Fibroblast of gingiva (primary cell): ENCODE data around the gene LRFN4.

Experiments used
- DNase-seq: peaks from one replicate; pipeline ENCODE4 v3.0.0-alpha.2; 2011; ENCODE audit warnings: low read depth

LRFN4 gene

DNA sequence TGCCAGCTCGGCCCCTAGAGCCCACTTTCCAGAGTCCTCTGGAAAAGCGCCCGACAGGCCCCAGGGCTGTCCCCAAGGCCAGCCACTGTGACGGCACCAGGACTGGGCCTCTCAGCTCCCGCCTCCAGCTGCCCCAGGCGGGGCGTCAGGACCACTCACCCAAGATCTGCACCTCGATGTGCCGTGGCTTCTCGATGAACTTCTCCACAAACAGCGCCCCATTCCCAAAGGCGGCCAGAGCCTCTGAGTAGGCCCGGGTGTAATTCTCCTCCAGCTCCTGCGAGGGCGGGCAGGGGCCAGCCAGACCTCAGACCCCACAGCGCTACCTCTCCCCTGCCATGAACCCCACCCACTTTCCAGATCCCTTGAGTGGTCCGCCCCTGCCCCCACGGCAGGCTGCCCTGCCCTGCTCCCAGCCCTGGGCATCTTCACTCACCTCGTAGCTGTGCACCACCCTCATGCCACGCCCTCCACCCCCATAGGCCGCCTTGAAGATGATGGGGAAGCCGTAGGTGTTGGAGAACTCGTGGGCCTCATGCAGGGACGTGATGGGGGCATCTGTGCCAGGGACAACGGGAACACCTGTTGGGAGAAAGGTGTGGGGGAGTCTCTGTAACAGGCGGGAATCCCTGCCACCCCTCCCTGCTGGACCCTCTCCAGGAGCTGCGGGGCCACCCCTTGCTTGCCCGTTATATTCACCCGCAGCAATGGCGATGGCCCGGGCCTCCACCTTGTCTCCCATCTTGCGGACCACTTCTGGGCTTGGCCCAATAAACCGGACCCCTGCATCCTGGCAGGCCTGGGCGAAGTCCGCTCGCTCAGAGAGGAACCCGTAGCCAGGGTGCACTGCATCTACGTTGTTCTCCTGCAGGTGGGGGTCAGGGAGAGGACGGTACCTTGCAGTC lies 14.0 kb downstream of the LRFN4 start:
- no peak for DNase-seq

- DNase-seq, result no peak
Observed at GRCh38 chr11:66871521-66871901, 14.6 kb downstream of the LRFN4 start.

GRCh38 chr11:66874232-66874631 lies 17.4 kb downstream of the LRFN4 start:
- DNase-seq, result no peak

- no peak for DNase-seq
Observed at GRCh38 chr11:66875378-66875777, 18.5 kb downstream of the LRFN4 start.

- no peak for DNase-seq
Observed at GRCh38 chr11:66877588-66878385, 20.9 kb downstream of the LRFN4 start.

DNA sequence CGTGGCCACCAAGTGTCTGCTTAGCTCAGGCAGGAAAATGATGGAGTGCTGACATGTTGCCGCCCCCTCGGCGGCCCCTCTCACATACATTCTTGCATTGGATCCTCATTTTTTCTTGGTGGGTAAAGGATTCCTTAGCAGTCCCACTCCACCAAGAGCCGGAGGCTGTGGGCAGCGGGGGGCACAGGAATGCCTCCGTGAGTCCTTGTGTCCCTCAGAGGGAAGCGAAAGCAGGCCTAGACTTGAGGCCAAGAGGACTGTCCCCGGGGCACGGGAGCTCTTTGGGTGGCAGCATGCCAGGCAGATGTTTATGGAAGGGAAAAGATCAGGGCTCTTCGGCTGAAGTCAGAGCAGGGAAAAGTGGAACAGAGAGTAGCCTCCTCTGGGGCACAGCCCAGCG lies 21.6 kb downstream of the LRFN4 start:
- DNase-seq, result peak; percentile 46

DNA sequence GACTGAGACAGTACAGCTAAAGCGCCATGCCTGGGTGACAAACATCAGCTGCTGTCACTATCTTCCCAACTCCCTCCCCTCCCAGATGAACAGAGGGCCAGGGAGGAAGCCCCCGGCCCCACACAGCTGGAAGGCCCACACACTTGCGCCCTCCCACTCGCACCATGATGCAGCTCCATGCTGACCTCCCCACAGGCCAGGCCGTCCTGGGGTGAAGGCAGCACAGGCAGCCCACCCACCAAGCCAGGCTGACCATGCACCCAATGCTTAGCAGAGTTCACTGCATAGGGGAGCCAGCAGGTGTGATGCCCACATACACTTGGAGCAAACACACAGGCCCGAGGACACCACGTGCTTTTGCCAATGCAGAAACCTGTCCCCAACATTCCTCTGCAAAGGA lies 22.1 kb downstream of the LRFN4 start:
- no peak for DNase-seq

GRCh38 chr11:66879583-66879982 lies 22.7 kb downstream of the LRFN4 start:
- DNase-seq, result no peak

DNA sequence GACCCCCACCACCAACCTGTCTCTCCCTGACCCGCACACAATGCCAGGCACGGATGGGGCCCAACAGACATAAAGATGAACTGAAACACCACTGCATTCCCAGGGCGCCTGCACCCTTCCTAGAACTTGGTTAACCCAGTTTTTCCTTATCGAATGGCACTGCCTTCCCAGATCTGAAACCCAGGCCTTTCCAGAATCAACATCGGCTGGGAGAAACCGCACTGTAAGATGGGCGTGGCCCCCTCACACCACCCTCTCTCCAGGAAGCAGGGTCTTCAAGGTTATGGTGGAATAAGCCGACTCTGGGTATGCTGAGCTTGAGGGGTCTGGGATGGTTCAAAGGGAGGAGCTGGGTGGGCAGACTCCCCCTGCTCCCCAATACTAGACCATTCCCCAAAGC lies 23.1 kb downstream of the LRFN4 start:
- no peak for DNase-seq

DNA sequence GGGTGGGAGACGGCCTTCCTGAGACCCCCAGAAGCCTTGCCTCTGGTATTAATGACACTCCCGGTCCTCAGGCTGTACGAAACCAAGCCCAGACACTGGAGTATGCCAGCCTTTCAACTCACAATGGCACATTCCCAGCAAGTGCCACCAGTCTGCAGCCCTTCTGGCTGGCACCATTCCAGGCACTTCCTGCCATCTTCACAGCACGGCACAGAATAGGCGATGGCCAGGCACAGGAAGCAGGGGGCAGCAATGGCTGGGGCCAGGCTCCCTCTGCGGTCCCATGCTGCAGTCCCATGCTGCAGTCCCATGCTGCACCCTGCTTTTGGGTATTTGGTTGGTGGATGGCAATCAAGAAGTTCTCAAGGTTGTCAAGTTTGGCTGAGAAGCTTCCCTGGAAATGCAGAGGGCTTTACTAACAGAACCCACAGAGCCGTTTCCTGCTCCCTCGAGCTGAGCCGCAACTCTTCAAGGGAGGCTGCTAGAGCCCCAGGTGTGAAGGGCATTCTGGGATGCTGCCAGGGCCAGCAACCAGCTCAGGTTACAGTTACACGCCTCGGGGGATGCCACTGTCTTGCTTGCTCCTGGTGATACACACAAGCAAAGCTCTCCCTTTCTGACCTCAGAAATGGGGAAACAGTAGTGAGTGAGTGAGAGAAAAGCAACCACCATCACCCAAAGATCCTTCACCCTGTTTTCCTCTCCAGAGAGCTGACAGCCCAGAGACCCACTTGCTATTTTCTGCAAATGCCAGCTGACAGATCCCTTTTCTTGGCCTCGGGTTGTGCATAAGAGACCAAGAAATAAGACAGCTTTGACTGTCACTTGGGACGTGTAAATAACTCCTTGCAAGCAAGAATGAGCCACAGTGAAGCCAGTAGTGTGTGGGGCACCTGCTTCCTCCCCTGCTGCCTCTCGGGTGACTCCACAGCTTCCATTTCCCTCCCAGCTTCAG lies 23.9 kb downstream of the LRFN4 start:
- no peak for DNase-seq

DNA sequence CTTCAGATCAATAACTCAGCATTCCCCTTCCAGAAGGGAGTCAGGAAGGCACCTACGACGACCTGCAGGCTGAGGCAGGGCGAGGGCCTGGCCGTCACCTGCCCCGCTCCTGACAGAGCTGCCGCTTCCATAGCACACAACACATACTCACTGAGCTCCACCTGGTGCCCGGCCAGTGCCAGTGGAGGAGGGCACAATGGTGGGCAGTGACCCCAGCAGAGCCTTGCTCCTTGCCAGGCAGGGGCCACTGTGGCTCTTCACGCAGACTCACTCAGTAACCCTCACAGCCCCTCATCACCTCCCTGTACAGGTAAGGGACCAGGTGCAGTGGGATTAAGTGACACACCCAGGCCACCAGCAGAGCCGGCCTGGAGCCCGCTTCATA lies 24.6 kb downstream of the LRFN4 start:
- DNase-seq, result no peak

DNA sequence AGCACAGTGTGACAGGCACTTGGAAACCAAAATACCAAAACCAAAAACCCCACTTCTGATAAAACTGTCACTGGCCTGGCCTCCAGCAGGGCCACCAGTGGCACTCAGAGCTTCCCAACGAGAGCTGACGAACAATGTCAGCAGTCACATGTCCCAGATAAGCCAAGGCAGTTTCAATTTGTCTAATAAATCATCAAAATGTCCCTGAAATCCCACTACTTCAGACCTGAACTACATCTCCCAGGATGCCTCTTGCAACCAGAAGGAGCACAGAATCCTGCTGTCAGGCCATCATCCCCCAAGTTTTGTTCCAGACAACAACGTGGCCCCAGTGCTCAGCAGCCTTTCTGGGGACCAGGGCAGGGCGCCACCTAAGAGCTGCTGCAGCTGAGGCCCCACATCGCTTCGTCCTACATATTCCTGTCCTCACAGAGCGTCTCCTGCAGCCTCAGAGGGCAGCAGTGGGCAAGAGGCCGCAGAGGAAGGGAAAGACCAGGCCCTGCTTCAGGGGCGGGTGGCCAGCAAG lies 25.1 kb downstream of the LRFN4 start:
- DNase-seq, result no peak

GRCh38 chr11:66882561-66883015 lies 25.7 kb downstream of the LRFN4 start:
- no peak for DNase-seq

DNA sequence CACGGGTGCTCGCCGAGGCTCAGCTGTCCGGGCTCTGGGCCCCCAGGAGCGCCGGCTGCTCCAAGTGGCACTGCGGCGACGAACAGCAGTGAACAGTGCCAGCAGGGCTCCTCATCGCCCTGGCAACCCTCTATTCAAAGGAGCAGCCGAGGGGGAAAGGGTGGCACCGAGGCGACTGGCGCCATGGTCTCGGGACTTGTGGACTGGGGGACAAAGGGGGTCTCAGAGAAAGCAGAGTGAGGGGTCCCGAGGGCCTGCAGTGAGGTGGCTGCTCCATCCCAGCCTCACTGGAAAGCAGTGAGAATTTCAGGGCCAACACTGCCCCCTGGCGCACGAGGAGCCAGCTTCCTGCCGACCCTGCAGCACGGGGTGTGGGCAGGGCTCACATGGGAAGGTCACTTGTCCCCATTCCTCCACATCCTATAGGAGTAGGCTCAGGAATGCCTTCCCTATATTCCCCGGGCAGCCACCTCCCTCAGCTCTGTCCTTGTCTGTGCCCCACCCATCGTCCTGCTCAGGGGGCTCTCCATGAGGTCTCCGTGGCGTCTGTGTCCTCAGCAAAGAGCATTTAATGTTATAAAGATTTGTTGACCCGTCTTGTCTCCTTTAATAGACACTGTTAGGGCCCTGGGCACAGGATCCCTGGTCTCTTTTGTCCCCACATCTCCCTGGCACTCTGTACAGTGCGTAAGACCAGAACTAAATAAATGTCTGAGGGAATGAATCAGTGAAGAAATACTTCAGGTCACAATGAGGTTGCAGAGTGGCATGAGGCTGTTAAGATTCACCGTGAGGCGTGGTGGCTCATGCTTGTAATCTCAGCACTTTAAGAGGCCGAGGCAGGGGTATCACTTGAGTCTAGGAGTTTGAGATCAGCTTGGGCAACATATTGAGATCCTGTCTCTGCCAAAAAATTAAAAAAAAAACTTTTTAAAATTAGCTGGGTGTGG lies 26.4 kb downstream of the LRFN4 start:
- peak; percentile 54 for DNase-seq

DNA sequence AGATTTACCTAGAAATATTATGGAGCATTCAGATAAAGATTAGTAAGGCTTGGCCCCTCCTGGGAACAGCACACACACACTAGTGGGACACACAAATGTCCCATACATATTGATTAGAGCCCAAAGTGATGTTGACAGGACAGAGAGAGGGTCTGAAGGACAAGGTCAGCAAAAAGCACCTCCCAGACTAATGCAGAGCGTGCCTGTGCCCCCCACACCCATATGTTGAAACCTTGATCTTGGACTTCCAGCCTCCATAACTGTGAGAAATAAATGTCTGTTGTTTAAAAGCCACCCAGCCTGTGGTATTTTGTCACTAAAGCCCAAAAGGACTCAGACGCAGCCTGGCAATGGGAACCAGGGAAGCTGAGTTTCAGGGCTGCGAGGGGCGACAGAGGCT lies 27.6 kb downstream of the LRFN4 start:
- no peak for DNase-seq

DNA sequence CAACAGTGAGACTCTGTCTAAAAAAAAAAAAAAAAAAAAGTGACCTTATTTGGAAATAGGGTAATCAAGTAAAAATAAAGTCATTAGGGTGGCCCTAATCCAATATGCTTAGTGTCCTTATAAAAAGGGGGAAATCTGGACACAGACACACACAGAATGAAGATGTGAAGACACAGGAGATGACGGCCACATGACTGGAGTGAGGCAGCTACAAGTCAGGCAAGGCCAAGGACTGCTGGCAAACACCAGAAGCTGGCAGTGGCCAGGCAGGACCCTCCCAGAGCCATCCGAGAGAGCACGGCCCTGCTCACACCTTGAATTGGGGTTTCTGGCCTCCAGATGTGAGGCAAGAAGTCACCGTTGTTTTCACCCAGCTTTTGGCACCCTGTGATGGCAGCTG lies 28.6 kb downstream of the LRFN4 start:
- no peak for DNase-seq

- DNase-seq, result no peak
Observed at GRCh38 chr11:66885950-66886440, 29.1 kb downstream of the LRFN4 start.

GRCh38 chr11:66886671-66887221 lies 29.9 kb downstream of the LRFN4 start:
- DNase-seq, result peak; percentile 30

- no peak for DNase-seq
Observed at GRCh38 chr11:66887526-66887925, 30.7 kb downstream of the LRFN4 start.

DNA sequence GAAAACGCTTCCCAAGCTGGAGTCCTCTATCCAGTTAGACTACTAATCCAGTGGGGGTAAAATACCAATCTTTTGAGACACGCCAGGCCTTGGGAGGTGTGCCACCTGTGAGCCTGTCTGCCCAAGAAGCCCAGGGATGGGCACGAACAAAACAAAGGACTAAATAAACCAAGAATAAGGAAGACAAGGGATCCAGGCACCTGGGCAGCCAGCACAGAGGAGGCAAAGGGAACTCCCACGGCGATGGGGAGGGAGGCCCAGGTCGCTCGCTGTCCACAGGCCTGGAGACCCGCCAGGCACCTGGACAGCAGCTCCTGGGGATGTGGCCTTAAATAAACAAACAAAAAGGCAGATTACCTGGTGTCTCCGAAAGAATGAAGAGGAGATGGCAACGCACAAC lies 31.4 kb downstream of the LRFN4 start:
- DNase-seq, result no peak
